Fibroblast of lung (primary cell): Measurements from ENCODE around the gene PCDHAC2.

Experiments used
- CTCF ChIP-seq, 2 donors: IDR thresholded peaks in 1 of 2; conservative IDR thresholded peaks in 1 of 2; 1 replicate in 1 of 2; 2 replicates in 1 of 2; pipeline ENCODE4 v1.5.1; 2011 to 2012; ENCODE audit warnings: low read length in 2 of 2, control low read depth in 1 of 2, inconsistent platforms in 1 of 2, low read depth in 1 of 2, mild to moderate bottlenecking in 1 of 2
- EZH2 ChIP-seq: IDR thresholded peaks from 2 replicates; pipeline ENCODE4 v1.5.1; 2012; ENCODE audit warnings: low read length, control low read depth, mild to moderate bottlenecking; ENCODE audit errors: missing control alignments

DNA sequence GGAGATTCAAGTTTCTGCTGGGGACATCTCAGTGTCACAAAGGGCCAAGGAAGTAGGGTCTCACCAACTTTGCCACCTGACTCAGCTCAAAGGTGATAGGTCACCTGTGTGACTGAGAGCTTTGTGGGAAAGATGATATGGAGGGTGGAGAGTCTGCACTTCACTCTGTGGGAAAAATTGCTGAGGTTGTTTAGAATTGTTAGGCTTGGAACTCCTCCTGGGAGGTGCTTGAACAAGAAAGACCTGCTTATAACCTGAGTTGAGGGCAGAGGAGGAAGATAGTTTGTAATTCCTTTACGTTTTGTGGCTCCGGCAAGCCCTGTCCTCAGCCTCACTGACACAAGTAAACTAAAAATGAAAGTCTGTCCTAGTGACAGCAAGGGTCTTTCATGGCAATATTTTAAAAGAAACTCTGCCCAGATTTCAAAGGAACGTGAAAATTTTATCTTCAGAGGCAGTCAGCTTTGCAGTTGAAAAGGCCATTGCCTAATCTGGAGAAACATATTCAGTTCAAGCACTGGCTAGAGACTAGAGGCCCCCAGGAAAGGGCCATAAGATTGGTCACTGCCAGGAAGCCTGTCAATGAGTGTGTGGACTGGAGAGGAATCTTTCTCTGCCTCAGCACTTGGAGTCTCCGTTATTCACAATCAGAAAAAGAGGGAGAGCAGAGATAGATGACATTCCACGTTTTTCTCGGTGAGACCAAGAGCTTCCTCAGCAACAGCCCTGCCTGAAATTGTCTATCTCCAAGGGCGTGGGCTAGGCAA, 23.2 kb downstream of the PCDHAC2 start:
- TF ChIP-seq CTCF (conservative IDR thresholded peaks at IDR 0.05 in 1 of 2, IDR thresholded peaks at IDR 0.05 in 1 of 2; ENCODE audit: low read depth in 1 of 2, low read length in 2 of 2) (no peak), EZH2 (no peak)
